Heart left ventricle (tissue), 16 donors: Measurements from ENCODE around the gene MKLN1. TPM values are rescaled to one million over a fixed set of nuclear protein-coding genes. Genes with fewer than 3 reads are reported as not detected.
"Not testable (repeated sequence)": the region's sequence is repeated elsewhere in the genome, so short reads cannot be mapped to it uniquely, and the experiment has no call there.

Experiments
- ATAC-seq, 4 donors: fragments of 200-7000 bp; cut with Tn5 transposase; one replicate each; pipeline ENCODE4 v1.9.1; 2020 to 2022; ENCODE audit warnings: moderate library complexity in 4 of 4, mild to moderate bottlenecking in 3 of 4, moderate number of reproducible peaks in 1 of 4
- DNase-seq, 5 donors: peaks; one replicate each; pipeline ENCODE4 v3.0.0-alpha.2; 2020
- H3K27ac ChIP-seq, 12 donors: fragments of 200-600 bp; sonication (generic) in 4 of 12; one replicate each; pipeline versions ENCODE4 v1.5.0 to v1.8.0; 2016 to 2022; ENCODE audit warnings: mild to moderate bottlenecking in 2 of 12
- H3K27me3 ChIP-seq, 9 donors: fragments of 200-600 bp; sonication (generic) in 2 of 9; one replicate each; pipeline versions ENCODE4 v1.5.1 to v1.8.0; 2016 to 2022; ENCODE audit warnings: mild to moderate bottlenecking in 3 of 9
- H3K36me3 ChIP-seq, 9 donors: fragments of 200-600 bp; sonication (generic) in 2 of 9; one replicate each; pipeline versions ENCODE4 v1.5.0 to v1.8.0; 2018 to 2022; ENCODE audit warnings: mild to moderate bottlenecking in 2 of 9
- H3K4me1 ChIP-seq, 12 donors: fragments of 200-600 bp; sonication (generic) in 4 of 12; one replicate each; pipeline versions ENCODE4 v1.5.0 to v1.8.0; 2016 to 2022; ENCODE audit warnings: mild to moderate bottlenecking in 3 of 12
- H3K4me3 ChIP-seq, 12 donors: fragments of 200-600 bp; sonication (generic) in 4 of 12; one replicate each; pipeline versions ENCODE4 v1.5.0 to v1.8.0; 2017 to 2022; ENCODE audit warnings: mild to moderate bottlenecking in 9 of 12, moderate library complexity in 4 of 12
- H3K9me3 ChIP-seq, 12 donors: fragments of 200-600 bp; sonication (generic) in 4 of 12; one replicate each; pipeline versions ENCODE4 v1.5.0 to v1.8.0; 2016 to 2022; ENCODE audit warnings: mild to moderate bottlenecking in 1 of 12
- CTCF ChIP-seq, 12 donors: fragments of 200-600 bp; sonication (generic) in 4 of 12; IDR thresholded peaks; one replicate each; pipeline versions ENCODE4 v1.5.0 to v1.8.0; 2018 to 2022; ENCODE audit warnings: antibody characterized with exemption in 12 of 12, mild to moderate bottlenecking in 5 of 12
- POLR2A ChIP-seq, 2 donors: fragments of 450-650 bp; IDR thresholded peaks; one replicate each; pipeline ENCODE4 v1.6.1; 2017; ENCODE audit warnings: antibody characterized with exemption in 2 of 2, mild to moderate bottlenecking in 2 of 2, moderate library complexity in 2 of 2
- WGBS, 4 donors: extraction: QIAGEN DNeasy Blood & Tissue Kit in 2 of 4; methylation state at CpG; one replicate each; pipeline versions ENCODE4 v1.1.5 to v1.1.7; 2013 to 2018; 5-methylcytosine and 5-hydroxymethylcytosine counted together
- intact Hi-C, 10 donors: fragments of 100-400 bp; cut with DNase I; formaldehyde crosslinking; loops; one replicate each; pipeline versions ENCODE4 v1.11.1 to v1.14.2; 2022
- polyA plus RNA-seq, 2 donors: library from polyadenylated mRNA; stranded (reverse); fragments of 200-250 nt; gene quantifications; one replicate each; pipeline ENCODE4 v1.2.3, GENCODE V29; 2013
- total RNA-seq, 9 donors: library from RNA; depleted of rRNA in 2 of 9; stranded (reverse); fragments of >200 nt in 2 of 9; fragmentation: NEBNext Ultra II Directional in 3 of 9; extraction: Animal tissue kit (Norgen Biotek cat#: 25700) in 3 of 9; gene quantifications; one replicate each; pipeline versions ENCODE4 v1.1.0 to v1.2.4, GENCODE V29; 2016 to 2023
- donor health status: ischemic (EF 13 %, LVEDD 7.1; RV severe dilation, severe dysfunction).
- donor health status: healthy with polysubstance abuse.
- donor health status: DM: no; HTN: yes; CAD: no.
- donor health status: DM: no; HTN: no; CAD: no.
- donor health status: ischemic (EF 25% LVEDD 6.9; RV normal size, moderate dysfunction).
- donor health status: ischemic (EF 25% LVEDD 5.7; RV mildly dilated, moderate dysfunction).
- donor health status: healthy.
- donor health status: DM: yes; HTN: yes; CAD: no.
- donor health status: ischemic (EF 35%, LVEDD 5.7; RV mildly dilated, moderate dysfunction).
- donor health status: nonischemic (EF 11% LVEDD 7.7; RV severe dilation, severe dysfunction).
- donor health status: DM: yes; HTN: yes; CAD: no.
- donor health status: PGD.
- donor health status: ischemic (EF 29% LVEDD 5.4; RV normal size, mild dysfunction).
- donor health status: nonischemic (EF 23%, LVEDD 6.1; RV moderate dilation, normal function).

MKLN1 gene
- total and polyA plus RNA-seq, 11 donors, result 11.5 to 49.7 (median 37.6) TPM

- DNase-seq (no peak), ATAC-seq (no peak)
- Histone ChIP-seq H3K4me1 (peaks cover 0 to 8% (median 0%) of the 10 kb centered on the region in 12 donors), H3K27me3 (no peaks in the 10 kb centered on the region), H3K4me3 (no peak overlapping the region), H3K36me3 (peaks cover 0 to 32% (median 23%) of the 10 kb centered on the region in 9 donors), H3K9me3 (no peaks in the 10 kb centered on the region), H3K27ac (no peak overlapping the region)
- 72 to 84% (median 78%) methylated on average over 2 of the region's 2 CpGs for WGBS, 4 donors
- intact Hi-C loops, result no loop called here
- no peak for TF ChIP-seq POLR2A (IDR thresholded peaks at IDR 0.05)
- no peak for TF ChIP-seq CTCF (IDR thresholded peaks at IDR 0.05)
Measured at GRCh38 chr7:131455001-131455400, 127.3 kb downstream of the MKLN1 start.

- ATAC-seq, result no peak
- TF ChIP-seq CTCF (IDR thresholded peaks at IDR 0.05) (no peak), POLR2A (IDR thresholded peaks at IDR 0.05) (no peak)
- DNase-seq, result no peak
- H3K4me1 ChIP-seq, result peaks cover 0 to 8% (median 0%) of the 10 kb centered on the region in 12 donors
- 84 to 88% (median 85%) methylated on average over 7 of the region's 7 CpGs for WGBS, 4 donors
- no peak overlapping the region for H3K4me3 ChIP-seq
- H3K27me3 ChIP-seq, result no peaks in the 10 kb centered on the region
- peaks cover 0 to 32% (median 22%) of the 10 kb centered on the region in 9 donors for H3K36me3 ChIP-seq
- intact Hi-C loops, result no loop called here
- H3K27ac ChIP-seq, result no peak overlapping the region
- H3K9me3 ChIP-seq, result no peaks in the 10 kb centered on the region
Measured at GRCh38 chr7:131455546-131455945, 127.9 kb downstream of the MKLN1 start.

- no peak overlapping the region for H3K27ac ChIP-seq
- ATAC-seq, result no peak
- H3K36me3 ChIP-seq, result peaks cover 0 to 33% (median 16%) of the 10 kb centered on the region in 9 donors
- intact Hi-C loops, result no loop called here
- H3K9me3 ChIP-seq, result no peaks in the 10 kb centered on the region
- TF ChIP-seq CTCF (IDR thresholded peaks at IDR 0.05), result no peak
- no peak for TF ChIP-seq POLR2A (IDR thresholded peaks at IDR 0.05)
- WGBS, 4 donors, result 91 to 97% (median 95%) methylated on average over 3 of the region's 3 CpGs
- no peaks in the 10 kb centered on the region for H3K27me3 ChIP-seq
- DNase-seq, result no peak
- H3K4me1 ChIP-seq, result peaks cover 0 to 8% (median 0%) of the 10 kb centered on the region in 12 donors
- no peak overlapping the region for H3K4me3 ChIP-seq
Measured at GRCh38 chr7:131456338-131456737, 128.7 kb downstream of the MKLN1 start.

- H3K27ac ChIP-seq, result no peak overlapping the region
- TF ChIP-seq POLR2A (IDR thresholded peaks at IDR 0.05), result no peak
- H3K4me1 ChIP-seq, result peaks cover 0 to 8% (median 0%) of the 10 kb centered on the region in 12 donors
- intact Hi-C loops, result no loop called here
- no peak overlapping the region for H3K4me3 ChIP-seq
- peaks cover 0 to 49% (median 24%) of the 10 kb centered on the region in 9 donors for H3K36me3 ChIP-seq
- WGBS, 4 donors, result 93 to 100% (median 99%) methylated on average over 1 of the region's 1 CpG
- ATAC-seq, result no peak
- H3K27me3 ChIP-seq, result no peaks in the 10 kb centered on the region
- no peak for DNase-seq
- no peaks in the 10 kb centered on the region for H3K9me3 ChIP-seq
Measured at GRCh38 chr7:131459256-131459655, 131.6 kb downstream of the MKLN1 start.

- H3K36me3 ChIP-seq, result peaks cover 0 to 77% (median 41%) of the 10 kb centered on the region in 9 donors
- H3K4me1 ChIP-seq, result no peaks in the 10 kb centered on the region
- no peak for ATAC-seq
- no peak overlapping the region for H3K27ac ChIP-seq
- TF ChIP-seq CTCF (IDR thresholded peaks at IDR 0.05), result no peak
- TF ChIP-seq POLR2A (IDR thresholded peaks at IDR 0.05), result no peak
- 81 to 98% (median 97%) methylated on average over 3 of the region's 3 CpGs for WGBS, 4 donors
- H3K4me3 ChIP-seq, result no peak overlapping the region
- no peaks in the 10 kb centered on the region for H3K9me3 ChIP-seq
- intact Hi-C loops, result no loop called here
- no peak for DNase-seq
- no peaks in the 10 kb centered on the region for H3K27me3 ChIP-seq
Measured at GRCh38 chr7:131462059-131462458, 134.4 kb downstream of the MKLN1 start.

GRCh38 chr7:131462715-131463114 lies 135.0 kb downstream of the MKLN1 start:
- H3K36me3 ChIP-seq, result peaks cover 0 to 76% (median 48%) of the 10 kb centered on the region in 9 donors
- DNase-seq, intact Hi-C loops: not testable (repeated sequence)

More at GRCh38 chr7:131462715-131463114, 135.0 kb downstream of the MKLN1 start:
- H3K9me3 ChIP-seq, H3K27ac ChIP-seq, ATAC-seq, H3K27me3 ChIP-seq, H3K4me1 ChIP-seq, H3K4me3 ChIP-seq: not testable (repeated sequence)
